ENCODE measurements around the gene TRIOBP.
A peak's percentile ranks its signal among the peaks of the same experiment; 100 is the strongest.

Gene TRIOBP

DNA sequence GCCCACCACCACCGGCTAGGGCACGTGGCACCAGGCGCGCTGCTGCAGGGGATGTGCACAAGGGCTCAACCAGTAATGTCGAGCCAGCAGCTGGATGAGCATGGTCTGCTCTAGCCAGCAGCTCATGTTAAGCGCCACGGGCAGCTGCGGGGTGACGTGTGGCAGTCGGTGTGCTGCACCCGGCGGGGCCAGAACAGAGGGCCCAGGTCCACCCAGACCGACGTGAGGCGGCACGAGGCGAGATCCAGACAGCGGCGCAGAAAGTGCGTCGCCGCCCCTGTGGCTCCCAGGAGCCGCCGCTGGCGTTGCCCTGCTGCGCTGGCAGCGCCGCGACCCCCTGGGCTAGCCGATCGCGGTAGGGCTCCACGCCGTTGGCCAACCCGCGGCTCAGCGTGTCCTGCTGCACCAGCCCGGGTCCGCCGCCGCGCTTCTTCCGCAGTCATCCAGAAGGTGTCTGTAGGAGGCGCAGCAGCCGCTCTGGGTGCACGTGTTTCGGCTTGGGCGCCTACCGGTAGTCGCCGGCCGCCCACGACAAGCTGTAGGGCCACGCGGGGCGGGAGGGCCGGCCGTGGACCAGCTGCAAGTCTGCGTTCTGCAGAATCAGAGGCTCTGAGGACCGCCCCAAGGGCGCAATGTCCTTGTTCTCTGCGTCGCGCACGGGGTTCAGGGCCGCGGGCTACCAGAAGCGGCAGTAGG is 121.7 kb downstream of the TRIOBP start:
- Histone ChIP-seq H3K27ac (no peak overlapping the region), H3K36me3 (no peaks in the 10 kb centered on the region), H3K9me3 (ENCODE audit: severe bottlenecking) (no peaks in the 10 kb centered on the region), H3K27me3 (ENCODE audit: insufficient read depth, low read depth, severe bottlenecking) (peaks cover 22% of the 10 kb centered on the region), H3K4me3 (ENCODE audit: low read depth, low read length) (peak overlapping the region; percentile 25)
- DNase-seq, result peak; percentile 78
- TF ChIP-seq, protein P1, sequence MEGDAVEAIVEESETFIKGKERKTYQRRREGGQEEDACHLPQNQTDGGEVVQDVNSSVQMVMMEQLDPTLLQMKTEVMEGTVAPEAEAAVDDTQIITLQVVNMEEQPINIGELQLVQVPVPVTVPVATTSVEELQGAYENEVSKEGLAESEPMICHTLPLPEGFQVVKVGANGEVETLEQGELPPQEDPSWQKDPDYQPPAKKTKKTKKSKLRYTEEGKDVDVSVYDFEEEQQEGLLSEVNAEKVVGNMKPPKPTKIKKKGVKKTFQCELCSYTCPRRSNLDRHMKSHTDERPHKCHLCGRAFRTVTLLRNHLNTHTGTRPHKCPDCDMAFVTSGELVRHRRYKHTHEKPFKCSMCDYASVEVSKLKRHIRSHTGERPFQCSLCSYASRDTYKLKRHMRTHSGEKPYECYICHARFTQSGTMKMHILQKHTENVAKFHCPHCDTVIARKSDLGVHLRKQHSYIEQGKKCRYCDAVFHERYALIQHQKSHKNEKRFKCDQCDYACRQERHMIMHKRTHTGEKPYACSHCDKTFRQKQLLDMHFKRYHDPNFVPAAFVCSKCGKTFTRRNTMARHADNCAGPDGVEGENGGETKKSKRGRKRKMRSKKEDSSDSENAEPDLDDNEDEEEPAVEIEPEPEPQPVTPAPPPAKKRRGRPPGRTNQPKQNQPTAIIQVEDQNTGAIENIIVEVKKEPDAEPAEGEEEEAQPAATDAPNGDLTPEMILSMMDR (IDR thresholded peaks at IDR 0.05; ENCODE audit: low read depth, low read length), result peak; percentile 57

DNA sequence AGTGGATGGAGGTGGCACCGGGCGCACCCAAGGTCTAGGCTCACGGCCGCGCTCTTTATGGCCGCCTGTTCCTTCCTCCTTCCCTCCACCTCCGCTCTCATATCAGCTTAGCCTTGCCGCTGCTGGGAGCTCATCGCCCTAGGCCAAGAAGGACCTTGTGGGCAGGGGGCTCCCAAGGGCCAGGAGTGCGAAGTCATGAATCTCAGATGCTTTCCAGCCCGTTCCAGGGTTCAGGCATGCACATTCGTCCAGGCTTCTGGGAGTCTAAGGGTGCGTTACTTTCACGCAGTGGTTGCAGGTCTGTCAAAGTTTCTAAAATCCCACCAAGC is 122.2 kb downstream of the TRIOBP start:
- Histone ChIP-seq H3K27ac (no peak overlapping the region), H3K9me3 (ENCODE audit: severe bottlenecking) (no peaks in the 10 kb centered on the region), H3K4me3 (ENCODE audit: low read depth, low read length) (peak overlapping the region; percentile 25), H3K36me3 (no peaks in the 10 kb centered on the region), H3K27me3 (ENCODE audit: insufficient read depth, low read depth, severe bottlenecking) (peaks cover 23% of the 10 kb centered on the region)
- TF ChIP-seq, protein P1 (IDR thresholded peaks at IDR 0.05; ENCODE audit: low read depth, low read length), result no peak
- no peak for DNase-seq

DNA sequence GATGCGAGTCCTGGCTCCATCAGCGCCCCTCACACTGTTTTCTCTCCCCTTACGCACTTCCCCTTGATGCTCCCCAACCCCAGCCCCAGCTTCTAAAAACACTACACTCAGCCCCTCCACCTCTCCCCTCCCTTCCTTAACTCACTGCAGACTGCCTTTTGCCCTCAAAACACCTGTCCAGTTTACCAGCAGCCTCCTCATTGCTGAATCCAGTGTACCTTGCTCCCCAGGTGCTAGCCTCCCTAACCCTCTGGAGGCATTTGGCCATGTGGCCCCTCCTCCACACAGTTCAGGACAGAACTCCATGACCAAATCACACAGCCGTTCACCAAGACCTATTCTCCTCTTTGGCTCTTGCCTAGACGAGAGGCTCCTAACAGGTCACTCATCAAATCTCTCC is 123.5 kb downstream of the TRIOBP start:
- Histone ChIP-seq H3K27me3 (ENCODE audit: insufficient read depth, low read depth, severe bottlenecking) (peaks cover 26% of the 10 kb centered on the region), H3K27ac (no peak overlapping the region), H3K4me3 (ENCODE audit: low read depth, low read length) (no peak overlapping the region), H3K9me3 (ENCODE audit: severe bottlenecking) (no peaks in the 10 kb centered on the region), H3K36me3 (no peaks in the 10 kb centered on the region)
- TF ChIP-seq, protein P1 (IDR thresholded peaks at IDR 0.05; ENCODE audit: low read depth, low read length), result no peak
- DNase-seq, result no peak

DNA sequence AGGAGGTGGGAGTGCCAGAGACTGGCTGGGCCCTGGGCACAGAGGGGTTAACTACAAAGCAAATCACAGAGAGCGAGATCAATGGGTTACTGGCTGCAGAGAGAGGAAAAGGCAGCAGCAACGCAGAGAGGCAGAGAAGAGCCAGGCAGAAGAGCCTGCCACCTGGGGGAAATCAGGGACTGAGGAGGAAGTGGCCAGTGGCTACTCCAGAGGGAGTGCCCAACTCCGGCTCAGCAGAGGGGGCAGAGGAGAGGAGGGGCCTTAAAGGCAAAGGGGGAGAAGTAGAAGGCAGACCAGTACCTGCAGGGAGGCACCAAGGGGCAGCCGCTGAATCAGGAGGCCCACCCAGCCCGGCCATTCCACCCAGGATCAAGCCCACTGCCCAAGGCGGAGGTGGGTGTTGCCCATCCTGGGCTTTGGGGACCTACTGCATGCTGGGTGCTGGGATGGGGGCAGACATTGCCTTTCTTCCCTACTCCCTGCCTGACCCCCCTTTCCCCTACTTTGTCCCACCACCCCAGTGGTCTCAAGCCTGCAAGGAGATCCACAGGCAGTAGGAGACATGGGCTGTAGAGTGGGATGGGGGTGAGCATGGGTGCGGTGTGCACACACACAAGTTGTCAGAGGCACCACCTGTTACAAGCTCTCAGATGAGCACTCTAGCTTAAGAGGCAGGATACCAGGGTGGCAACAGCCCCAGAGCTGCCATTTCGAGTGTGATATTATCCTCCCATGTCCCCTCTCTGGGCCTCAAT is 125.4 kb downstream of the TRIOBP start:
- H3K4me3 ChIP-seq (ENCODE audit: low read depth, low read length), result no peak overlapping the region
- no peak overlapping the region for H3K27ac ChIP-seq
- peaks cover 26% of the 10 kb centered on the region for H3K27me3 ChIP-seq (ENCODE audit: insufficient read depth, low read depth, severe bottlenecking)
- H3K36me3 ChIP-seq, result no peaks in the 10 kb centered on the region
- H3K9me3 ChIP-seq (ENCODE audit: severe bottlenecking), result no peaks in the 10 kb centered on the region
- TF ChIP-seq, protein P1 (IDR thresholded peaks at IDR 0.05; ENCODE audit: low read depth, low read length), result no peak
- DNase-seq, result no peak

DNA sequence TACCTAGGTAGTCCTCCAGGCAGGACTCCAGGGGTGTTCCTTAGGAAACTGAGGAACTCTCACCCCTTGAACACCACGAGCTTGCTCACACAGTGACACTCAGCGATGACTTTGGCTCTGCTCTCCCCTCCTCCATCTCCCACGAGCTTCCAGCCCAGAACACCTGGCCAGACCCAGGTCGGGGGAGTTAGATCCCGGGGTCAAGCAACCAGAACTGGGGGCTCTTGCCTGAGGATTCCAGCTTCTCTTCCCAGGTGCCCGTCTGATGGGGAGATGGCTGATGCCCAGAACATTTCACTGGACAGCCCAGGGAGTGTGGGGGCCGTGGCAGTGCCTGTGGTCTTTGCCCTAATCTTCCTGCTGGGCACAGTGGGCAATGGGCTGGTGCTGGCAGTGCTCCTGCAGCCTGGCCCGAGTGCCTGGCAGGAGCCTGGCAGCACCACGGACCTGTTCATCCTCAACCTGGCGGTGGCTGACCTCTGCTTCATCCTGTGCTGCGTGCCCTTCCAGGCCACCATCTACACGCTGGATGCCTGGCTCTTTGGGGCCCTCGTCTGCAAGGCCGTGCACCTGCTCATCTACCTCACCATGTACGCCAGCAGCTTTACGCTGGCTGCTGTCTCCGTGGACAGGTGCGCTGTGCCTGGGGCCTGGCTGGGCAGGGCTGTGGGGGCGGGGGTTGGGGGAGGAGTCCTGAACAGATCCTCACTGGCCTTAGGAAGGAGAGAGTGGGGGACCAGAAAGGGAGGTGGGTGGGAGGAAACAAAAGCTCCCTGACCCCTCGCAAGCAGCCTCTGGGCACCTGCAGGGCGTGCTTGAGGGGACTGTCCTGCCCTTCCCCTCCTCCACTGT is 126.5 kb downstream of the TRIOBP start, which contains the start of gene GALR3:
Gene GALR3, plus strand, starts transcription at position 249 of the 852 bp plus-strand sequence. Its CDS starts 25 bp downstream, at position 274.
- H3K9me3 ChIP-seq (ENCODE audit: severe bottlenecking), result no peaks in the 10 kb centered on the region
- no peak for DNase-seq
- H3K36me3 ChIP-seq, result no peaks in the 10 kb centered on the region; the same call in 1 of the 2 replicates
- no peak within 1 kb of the TSS for H3K27ac ChIP-seq
- peaks cover 26% of the 10 kb centered on the region for H3K27me3 ChIP-seq (ENCODE audit: insufficient read depth, low read depth, severe bottlenecking)
- H3K4me3 ChIP-seq (ENCODE audit: low read depth, low read length), result no peak within 1 kb of the TSS
- TF ChIP-seq, protein P1 (IDR thresholded peaks at IDR 0.05; ENCODE audit: low read depth, low read length), result no peak

Measured in WERI-Rb-1 (cell line).